Posterior vena cava (tissue), 2 donors: ENCODE measurements around the gene ENO4. TPM values are rescaled to one million over a fixed set of nuclear protein-coding genes. Genes with fewer than 3 reads are reported as not detected.

Source experiments
- DNase-seq: peaks from one replicate; pipeline ENCODE4 v3.0.0-alpha.2; 2020; ENCODE audit warnings: low spot score
- intact Hi-C, 2 donors: fragments of 100-400 bp; cut with DNase I; formaldehyde crosslinking; loops; one replicate each; pipeline versions ENCODE4 v1.14.1 to v1.14.2; 2022 to 2023
- long read RNA-seq, 2 donors: library from polyadenylated mRNA; unstranded; transcript quantifications; one replicate each; pipeline ENCODE4 v2.0.0, GENCODE V29; 2020 to 2021
- total RNA-seq, 2 donors: library from RNA; stranded (reverse); fragmentation: NEBNext Ultra II Directional; extraction: Animal tissue kit (Norgen Biotek cat#: 25700); gene quantifications; one replicate each; pipeline ENCODE4 v1.2.1, GENCODE V29; 2021
- donor health status: DM: yes; HTN: yes; CAD: no.
- donor health status: DM: yes; HTN: yes; CAD: no.

Gene ENO4, protein sequence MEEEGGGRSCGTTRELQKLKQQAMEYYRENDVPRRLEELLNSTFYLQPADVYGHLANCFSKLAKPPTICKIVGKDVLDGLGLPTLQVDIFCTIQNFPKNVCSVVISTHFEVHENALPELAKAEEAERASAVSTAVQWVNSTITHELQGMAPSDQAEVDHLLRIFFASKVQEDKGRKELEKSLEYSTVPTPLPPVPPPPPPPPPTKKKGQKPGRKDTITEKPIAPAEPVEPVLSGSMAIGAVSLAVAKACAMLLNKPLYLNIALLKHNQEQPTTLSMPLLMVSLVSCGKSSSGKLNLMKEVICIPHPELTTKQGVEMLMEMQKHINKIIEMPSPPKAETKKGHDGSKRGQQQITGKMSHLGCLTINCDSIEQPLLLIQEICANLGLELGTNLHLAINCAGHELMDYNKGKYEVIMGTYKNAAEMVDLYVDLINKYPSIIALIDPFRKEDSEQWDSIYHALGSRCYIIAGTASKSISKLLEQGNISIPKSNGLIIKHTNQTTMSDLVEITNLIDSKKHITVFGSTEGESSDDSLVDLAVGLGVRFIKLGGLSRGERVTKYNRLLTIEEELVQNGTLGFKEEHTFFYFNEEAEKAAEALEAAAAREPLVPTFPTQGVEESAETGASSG
- total RNA-seq = under 1 TPM in 1 of 2 donors, not detected in 1; 0.32 TPM
- long read RNA-seq, donor 1, partial matches to known transcripts = 0 of 1 reads
- long read RNA-seq, donor 1, other reads (novel, unspliced or antisense) = 1 of 1 reads
- long read RNA-seq, donor 2, partial matches to known transcripts = 0 of 1 reads
- long read RNA-seq, donor 2, other reads (novel, unspliced or antisense) = 1 of 1 reads

DNA sequence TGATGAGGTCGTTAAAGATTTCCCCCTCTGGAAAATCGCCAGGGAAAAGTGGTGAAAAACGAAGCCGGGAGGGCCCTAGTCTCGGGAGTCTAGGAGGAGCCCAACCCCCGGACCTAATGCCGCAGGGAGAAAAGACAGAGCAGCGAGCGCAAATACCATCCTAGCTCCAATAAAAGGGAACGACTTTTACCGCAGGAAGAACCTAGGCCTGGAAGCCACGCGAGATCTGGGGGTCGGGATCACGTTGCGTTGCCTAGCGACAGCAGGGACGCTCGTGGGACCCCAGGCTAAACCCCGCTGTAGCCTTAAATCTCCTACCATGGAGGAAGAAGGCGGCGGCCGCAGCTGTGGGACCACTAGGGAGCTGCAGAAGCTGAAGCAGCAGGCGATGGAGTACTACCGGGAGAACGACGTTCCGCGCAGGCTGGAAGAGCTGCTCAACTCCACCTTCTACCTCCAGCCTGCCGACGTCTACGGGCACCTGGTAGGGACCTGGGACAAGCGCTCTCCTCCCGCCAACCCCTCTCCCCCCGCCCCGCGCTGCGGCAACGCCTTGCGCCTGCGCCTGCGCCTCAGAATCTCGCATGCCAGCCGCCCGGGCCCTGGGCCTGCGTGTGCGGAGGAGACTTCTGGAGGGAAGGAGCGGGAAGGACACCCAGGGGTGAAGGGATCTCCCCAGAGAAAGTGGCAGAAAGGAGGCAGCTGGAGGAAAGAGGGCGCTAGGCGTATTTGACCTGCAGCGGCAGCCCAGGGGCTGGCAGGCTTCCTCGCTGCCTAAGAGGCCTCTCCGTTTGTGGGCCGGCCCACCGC is at the start of gene ENO4:
Gene ENO4 (plus strand): TSS at position 252 of the 810 bp plus-strand sequence. CDS start 68 bp downstream, at position 320.
- intact Hi-C loops = no loop called here
- peak; percentile 92 for DNase-seq

DNA sequence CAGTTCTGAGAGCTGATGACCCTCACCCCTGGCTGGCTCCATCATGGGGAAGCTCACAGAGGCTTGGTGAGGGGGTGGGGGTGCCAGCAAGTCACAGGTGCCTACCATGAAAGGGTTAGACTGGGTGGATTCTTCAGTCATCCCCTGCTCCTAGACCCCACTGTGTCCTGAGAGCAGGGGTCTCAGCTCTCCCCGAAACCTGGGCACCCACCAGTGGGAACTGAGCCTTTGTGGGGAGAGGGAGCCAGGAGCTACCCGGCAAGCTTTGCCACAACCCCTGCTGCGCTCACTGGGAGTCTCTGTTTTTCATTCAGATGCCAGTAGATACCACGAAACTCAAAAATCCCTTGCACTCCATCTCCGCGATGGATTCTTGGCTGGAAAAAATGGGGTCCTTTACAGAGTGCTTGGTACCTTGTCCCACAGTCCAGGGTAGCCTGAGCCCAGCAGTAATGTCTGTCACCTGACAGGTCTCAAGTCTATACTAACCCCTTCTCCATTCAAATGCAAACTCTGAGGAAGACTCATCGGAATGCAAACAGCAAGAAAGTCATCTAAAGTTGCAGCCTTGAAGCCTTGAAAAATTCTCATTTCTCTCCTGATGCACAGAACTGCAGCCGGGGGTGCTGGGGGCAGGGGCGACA is 48.9 kb upstream of the ENO4 start:
- peak; percentile 30 for DNase-seq
- intact Hi-C loops = no loop called here

DNA sequence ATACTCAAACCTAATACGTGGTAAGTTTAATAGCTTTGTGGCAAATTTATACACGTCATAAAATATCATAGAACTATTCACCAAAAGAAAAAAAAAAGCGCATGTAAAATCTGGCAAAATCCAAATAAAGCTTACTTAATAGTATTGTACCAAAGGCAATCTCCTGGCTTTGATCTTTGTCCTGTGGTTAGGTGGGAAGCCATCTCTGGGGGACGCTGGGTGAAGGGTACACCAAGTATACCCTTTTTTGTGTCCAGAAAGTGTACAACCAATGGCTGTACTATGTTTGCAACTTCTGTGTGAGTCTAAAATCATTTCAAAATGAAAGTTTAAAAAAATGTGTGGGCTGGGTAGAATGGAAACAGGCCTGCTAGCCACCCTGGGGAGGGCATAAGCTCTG is 47.6 kb upstream of the ENO4 start:
- DNase-seq = no peak
- intact Hi-C loops = no loop called here

DNA sequence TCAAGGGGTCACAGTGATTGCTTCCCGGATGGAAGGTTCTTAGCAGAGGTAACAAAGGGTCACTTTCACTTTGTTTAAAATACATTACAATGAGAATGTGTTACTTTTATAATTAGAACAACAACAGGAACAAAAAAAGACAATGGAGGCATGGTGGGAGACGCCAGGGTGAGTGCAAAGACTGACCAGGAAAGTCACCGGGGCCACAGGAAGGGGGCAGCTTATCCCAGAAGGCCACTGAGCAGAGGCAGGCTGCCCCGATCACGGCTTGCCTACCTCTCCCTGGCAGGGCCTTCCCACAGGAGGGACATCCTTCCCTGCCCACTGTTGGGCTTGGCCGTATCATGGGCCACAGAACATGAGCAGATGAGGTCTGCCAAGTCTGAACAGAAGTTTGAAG is 46.8 kb upstream of the ENO4 start:
- intact Hi-C loops = no loop called here
- DNase-seq = no peak

DNA sequence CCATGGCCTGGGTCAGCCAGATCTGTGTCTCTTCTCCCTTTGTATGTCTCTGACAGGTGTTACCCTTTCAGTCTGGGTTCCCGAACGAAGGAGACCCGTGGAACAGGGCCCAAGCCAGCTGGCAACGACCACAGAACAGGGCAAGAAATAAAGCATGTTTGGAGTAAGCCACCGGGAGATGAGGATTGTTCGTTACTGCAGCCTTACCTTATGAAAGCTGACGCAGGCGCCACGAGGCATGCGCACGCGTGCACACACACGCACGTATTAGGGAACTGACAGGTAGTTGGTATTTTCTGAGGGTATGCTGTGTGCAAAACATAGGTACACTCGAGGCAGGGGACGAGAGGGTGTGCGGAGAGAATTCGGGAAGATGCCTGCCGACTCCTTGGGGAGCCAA is 46.4 kb upstream of the ENO4 start:
- intact Hi-C loops = no loop called here

DNA sequence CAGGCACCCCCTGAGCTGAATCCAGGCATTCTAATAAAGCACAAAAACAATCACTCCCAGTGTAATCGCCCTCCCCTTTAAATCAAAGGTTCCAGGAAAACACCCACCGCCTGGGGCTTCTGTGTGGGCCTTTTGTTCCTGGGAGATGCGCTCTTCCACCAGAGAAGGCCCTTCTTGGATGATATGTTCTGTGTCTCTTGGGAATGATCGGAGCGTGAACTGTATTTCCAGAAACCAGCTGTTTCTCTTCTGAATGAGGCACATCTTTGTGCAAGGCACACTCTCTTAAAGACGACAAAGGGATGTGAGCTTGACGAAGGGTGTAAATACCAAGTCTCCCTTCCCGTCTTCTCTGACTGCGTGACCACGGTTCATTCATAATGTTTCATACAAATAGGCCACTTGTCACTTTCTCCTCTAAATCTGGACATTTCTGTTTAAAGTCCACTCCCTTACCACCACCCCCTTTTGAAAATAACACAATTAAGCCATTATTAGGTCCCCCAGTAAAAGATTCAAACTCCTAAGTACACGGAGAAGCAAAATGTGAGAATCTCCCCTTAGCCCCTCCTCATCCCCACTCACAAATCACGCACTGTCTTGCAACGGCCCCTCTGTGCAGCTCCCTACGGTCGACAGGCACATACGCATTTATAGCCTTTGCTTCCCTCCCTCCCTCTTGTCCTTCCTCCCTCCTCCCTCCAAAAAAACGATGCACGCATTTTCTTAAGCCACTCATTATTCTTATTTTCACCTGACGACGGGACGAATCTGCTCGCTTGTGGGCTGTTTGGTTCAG is 45.6 kb upstream of the ENO4 start:
- intact Hi-C loops = no loop called here
- DNase-seq = no peak

More for the DNA sequence above, 46.4 kb upstream of the ENO4 start:
- no peak for DNase-seq

DNA sequence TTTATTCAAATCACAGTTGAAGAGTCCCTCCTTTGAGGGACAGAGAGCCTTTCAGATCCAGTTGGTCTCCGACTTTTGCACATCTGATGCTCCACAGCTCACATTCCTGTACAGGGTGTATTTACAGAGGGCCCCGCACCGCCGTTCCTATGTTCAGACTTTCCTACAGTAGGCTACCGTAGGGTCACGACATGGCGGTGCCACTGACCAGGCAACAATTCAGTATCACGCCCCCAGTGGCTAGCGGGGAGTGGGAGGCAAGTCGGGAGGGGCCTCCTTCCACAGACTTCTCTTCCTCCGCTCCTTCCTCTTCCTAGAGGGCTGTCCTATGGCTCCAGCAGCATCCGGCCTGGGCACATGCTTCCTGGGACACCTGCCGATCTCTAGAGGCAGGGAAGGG is 40.6 kb upstream of the ENO4 start:
- DNase-seq = no peak

DNA sequence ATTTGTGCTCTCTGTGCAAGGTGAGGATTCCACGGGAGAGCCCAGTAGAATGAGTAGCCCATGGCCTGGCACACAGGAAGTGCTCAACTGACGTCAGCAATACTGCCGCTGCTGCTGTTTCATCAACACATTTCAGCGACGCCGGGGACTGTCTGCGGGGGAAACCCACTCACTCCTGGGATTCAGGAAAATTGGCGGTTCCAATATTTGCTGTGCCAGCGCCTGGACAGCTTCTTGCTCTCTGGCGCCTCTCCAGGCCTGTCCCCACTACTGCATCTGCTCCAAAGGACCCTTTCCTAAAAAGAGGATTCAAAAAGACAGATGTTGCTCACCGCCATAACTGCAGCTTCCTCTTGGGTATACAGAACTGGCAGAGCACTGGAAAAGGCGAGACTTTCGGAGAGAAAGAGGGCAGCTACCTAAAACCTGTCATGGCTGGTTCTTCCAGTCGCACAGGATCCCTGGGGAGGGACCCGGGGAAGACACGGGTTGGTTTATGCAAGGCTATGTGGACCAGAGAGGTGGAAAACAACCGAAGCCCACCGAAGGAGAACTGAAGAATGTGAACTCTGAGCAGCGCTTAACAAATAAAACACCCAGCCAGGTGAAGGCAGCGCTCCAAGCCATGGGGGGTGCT is 39.7 kb upstream of the ENO4 start:
- intact Hi-C loops = no loop called here
- DNase-seq = no peak

More for the DNA sequence above, 40.6 kb upstream of the ENO4 start:
- intact Hi-C loops = no loop called here

DNA sequence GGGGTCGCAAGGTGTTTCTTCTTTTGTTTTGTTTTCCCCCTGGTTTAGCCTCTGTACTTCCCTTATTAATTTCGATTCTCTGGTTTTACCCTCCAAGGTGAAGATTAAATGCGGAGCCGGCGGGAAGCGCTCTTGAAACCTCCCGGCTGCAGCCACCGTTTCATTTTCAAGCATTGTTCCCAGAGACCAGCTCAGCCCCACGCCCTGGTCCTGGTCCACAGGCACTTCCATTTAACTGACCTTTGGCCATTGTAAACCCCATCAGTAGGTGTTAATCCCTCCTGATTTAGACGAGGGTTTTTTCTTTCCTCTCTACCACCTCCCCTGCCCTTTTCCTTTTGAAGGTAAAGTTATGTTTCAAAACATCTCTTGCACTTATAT is 39.2 kb upstream of the ENO4 start:
- no peak for DNase-seq
- intact Hi-C loops = no loop called here

DNA sequence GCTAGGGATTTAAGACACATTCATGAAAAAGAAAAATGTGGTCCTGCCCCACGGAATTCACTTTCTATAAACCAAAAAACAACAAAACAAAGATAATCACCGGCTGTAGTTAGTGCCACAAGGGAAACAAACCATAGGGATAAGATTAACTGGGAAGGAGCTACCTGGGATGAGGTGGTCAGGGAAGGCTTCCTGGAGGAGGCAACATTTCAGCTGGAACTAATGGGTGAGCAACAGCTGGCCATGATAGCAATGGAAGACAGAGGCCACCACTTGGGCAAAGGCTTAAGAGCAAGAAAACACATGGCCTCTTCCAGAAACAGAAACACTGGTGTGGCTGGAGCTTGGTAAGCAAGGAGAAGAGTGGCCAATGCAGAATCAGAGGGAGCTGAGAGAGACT is 38.4 kb upstream of the ENO4 start:
- intact Hi-C loops = no loop called here
- no peak for DNase-seq

DNA sequence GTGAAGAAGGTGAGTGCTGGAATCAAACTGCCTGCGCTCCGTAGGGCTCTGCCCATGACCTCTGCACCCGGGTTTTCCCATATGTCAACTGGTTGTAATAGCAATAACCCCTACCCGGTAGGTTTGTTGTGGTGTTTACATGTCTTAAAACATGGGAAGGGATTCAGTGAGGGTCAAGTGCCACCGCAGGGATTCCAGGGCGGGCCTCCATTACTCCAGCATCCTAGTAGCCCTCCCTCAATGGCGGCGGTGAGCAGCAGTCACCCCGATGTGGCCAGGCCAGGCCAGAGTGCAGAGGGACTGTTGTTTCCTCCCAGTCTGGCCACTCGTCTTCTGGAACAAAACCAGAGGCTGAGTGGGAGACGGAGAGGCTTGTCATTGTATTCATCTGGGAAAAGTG is 37.6 kb upstream of the ENO4 start:
- DNase-seq = no peak
- intact Hi-C loops = no loop called here

DNA sequence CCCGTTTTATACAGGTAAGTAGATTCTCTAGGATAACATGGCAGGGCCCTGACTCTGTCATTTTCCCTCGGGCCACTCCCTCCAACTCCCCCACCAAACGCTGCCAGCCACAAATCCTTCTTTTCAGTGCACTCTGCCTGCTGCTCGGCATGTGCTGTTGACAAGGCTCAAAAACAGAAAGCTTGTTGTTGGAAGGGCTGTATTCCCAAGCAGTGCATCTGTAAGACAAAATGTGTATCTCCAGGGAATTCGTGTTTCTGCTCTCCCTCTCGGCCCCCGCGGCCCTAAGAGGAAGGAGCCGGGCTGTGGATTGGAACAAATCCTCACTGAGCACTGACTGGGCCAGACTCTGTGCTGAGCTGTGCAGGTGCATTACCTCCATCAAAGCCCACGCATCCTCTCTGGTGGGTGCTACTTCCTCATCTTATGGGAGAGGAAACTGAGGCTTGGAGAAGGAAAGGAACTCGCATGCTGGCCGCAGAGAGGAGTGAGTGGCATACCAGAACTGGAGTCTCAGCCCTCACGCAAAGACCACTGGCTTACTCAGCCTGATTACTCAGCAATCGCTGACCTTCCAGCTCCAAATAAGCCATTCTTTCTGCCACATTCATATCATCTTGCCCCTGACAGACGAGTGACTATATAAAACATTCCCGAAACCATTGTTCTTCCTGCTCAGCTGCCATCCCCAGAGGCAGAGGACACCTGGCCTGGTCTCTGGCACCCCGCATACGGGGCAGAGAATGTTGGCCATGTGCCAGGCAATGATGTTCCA is 33.5 kb upstream of the ENO4 start:
- intact Hi-C loops = no loop called here
- DNase-seq = no peak

DNA sequence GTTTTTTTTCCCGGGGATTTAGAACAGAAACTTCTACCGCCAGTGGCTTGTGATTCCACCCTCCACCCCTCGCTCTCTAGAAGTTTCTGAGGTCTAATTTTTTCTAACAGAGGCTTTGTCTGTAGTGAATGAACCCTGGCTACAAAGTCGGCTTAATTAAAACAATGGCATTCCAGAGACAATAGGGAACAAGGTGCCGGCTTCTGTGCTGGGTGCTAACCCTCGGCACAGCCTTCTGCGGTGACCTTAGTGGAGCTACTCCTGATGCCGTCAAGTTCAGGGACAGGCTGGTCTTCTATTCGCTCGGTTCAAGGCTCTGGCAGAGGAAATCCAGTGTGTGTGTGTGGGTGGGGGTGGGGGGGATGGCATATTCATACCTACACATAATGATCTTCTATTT is 32.1 kb upstream of the ENO4 start:
- intact Hi-C loops = no loop called here
- DNase-seq = no peak

DNA sequence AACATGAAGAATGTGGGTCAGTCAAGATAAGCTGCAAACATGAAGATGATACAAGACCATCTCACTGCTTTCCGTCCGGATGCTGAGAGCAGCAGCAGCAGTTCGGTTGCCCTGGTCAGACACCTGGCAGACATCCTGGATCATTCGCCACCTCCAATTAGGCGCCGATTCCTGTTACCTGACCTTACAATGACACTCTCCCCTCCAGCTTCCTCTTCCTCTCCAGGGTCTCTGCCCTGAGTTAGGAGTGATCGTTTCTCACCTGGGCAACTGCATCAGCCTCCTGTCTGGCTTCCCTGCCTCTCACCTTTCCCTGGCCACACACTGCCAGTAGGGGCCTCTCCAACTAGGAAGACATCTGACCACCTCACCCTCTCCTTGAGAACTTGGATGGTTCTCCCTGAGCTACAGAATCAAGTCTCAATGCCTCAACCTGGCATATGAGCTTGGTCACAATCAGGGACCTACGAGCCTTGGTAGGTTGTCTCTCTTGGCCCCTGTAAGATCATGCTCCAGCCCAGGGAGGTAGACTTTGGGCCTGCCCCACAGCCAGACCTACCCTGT is 31.4 kb upstream of the ENO4 start:
- intact Hi-C loops = no loop called here

DNA sequence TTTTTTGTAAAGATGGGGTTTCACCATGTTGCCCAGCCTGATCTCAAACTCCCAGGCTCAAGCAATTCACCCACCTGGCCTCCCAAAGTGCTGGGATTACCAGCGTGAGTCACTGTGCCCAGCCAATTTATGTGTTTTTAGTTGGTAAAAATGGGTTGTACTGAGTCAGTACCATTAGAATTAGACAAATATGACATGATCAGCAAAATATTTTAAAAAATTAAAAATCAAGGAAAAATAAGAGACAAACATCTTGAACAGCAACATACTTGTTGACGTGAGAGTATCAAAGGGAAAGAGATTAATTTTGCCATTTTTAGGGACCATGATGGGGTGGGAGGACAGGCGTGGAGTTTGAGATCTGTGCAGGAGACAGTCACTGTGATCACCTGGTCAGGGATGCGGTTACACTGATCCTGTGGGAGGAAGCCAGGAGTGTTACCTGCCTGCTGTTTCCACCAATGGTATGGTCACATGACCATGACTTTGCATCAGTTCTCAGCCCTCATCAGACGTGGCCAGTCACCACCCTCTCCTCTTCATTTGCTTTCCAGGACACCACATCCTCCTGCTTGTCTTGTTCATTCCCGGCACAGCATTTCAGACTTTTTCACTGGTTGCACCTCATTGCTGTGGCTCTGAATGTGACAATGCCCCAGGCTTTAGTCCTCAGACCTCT is 29.2 kb upstream of the ENO4 start:
- intact Hi-C loops = no loop called here
- no peak for DNase-seq

More for the DNA sequence above, 31.4 kb upstream of the ENO4 start:
- no peak for DNase-seq

DNA sequence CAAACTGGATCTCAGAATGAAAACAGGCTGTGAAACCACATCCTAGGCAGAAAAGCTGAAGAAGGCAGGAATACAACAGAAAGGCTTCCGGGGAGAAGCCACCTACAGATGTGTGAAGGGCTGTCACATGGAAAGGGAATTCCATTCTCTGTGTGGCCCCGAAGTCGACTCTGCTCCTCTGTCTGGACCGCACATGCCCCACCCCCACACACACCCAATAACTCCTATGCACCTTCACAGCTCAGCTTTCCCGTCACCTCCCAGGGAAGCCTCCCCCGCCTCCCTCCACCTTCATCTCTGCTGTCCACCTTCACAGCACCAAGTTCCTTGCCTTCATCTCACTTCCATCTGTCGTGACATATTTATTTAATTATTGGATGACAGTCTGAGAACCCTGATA is 23.4 kb upstream of the ENO4 start:
- intact Hi-C loops = no loop called here
- DNase-seq = no peak

DNA sequence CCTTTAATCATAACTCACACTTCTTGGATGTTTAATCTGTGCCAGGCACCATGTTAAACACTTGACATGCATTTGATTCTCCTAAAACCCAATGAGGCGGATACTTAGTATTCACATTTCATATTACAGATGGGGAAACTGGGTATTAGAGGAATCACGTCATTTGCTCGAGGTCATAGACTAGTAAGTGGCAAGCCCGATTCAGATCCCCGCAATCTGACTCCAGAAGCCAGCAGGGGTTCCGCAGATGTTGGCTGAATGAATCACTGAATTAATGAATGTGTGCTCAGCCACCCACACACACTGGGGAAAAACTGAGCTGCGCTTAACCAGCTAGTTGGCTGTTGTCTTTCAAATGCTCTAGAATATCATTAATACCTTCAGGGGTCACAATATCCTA is 22.5 kb upstream of the ENO4 start:
- intact Hi-C loops = no loop called here
- DNase-seq = no peak
